Lung (tissue), 12 donors: ENCODE results near the gene PTGDR. TPM values are rescaled to one million over a fixed set of nuclear protein-coding genes. Genes with fewer than 3 reads are reported as not detected.

ENCODE experiments used
- ATAC-seq: fragments of 200-7000 bp; cut with Tn5 transposase; one replicate; pipeline ENCODE4 v1.9.1; 2020; ENCODE audit warnings: moderate number of reproducible peaks; ENCODE audit not compliant: insufficient read depth, low FRiP score
- DNase-seq, 3 donors: peaks; one replicate each; pipeline ENCODE4 v3.0.0-alpha.2; 2013 to 2017
- H3K27ac ChIP-seq, 2 donors: one replicate each; pipeline ENCODE4 v1.5.1; 2013; ENCODE audit warnings: mild to moderate bottlenecking in 2 of 2, moderate library complexity in 2 of 2, control low read depth in 1 of 2, inconsistent platforms in 1 of 2, low read depth in 1 of 2, low read length in 1 of 2
- H3K27me3 ChIP-seq, 3 donors: one replicate each; pipeline ENCODE4 v1.5.1; 2013; ENCODE audit warnings: low read length in 2 of 3; ENCODE audit not compliant: control insufficient read depth in 3 of 3, insufficient read depth in 3 of 3
- H3K36me3 ChIP-seq, 4 donors: one replicate each; pipeline ENCODE4 v1.5.1; 2013; ENCODE audit warnings: low read length in 4 of 4, mild to moderate bottlenecking in 1 of 4, moderate library complexity in 1 of 4; ENCODE audit not compliant: control insufficient read depth in 4 of 4, insufficient read depth in 4 of 4
- H3K4me1 ChIP-seq, 5 donors: one replicate each; pipeline ENCODE4 v1.5.1; 2013; ENCODE audit warnings: low read length in 5 of 5, mild to moderate bottlenecking in 2 of 5, moderate library complexity in 1 of 5; ENCODE audit not compliant: control insufficient read depth in 5 of 5, insufficient read depth in 5 of 5
- H3K4me3 ChIP-seq: one replicate; pipeline ENCODE4 v1.5.1; 2013; ENCODE audit warnings: mild to moderate bottlenecking, control low read depth, moderate library complexity
- H3K9ac ChIP-seq, 2 donors: one replicate each; pipeline ENCODE4 v1.5.1; 2013; ENCODE audit warnings: low read length in 2 of 2, control low read depth in 1 of 2; ENCODE audit not compliant: insufficient read depth in 1 of 2
- H3K9me3 ChIP-seq, 4 donors: one replicate each; pipeline ENCODE4 v1.5.1; 2013; ENCODE audit warnings: low read length in 3 of 4, mild to moderate bottlenecking in 1 of 4, moderate library complexity in 1 of 4; ENCODE audit not compliant: control insufficient read depth in 4 of 4, insufficient read depth in 3 of 4
- WGBS, 2 donors: extraction: QIAGEN DNeasy Blood & Tissue Kit; methylation state at CpG; one replicate each; pipeline ENCODE4 v1.1.7; 2013; 5-methylcytosine and 5-hydroxymethylcytosine counted together
- polyA plus RNA-seq, 2 donors: library from polyadenylated mRNA; stranded (reverse); fragments of 200-250 nt; gene quantifications; one replicate each; pipeline ENCODE4 v1.2.1, GENCODE V29; 2013
- total RNA-seq, 2 donors: library from RNA; depleted of rRNA in 1 of 2; stranded (reverse); fragments of >200 nt in 1 of 2; gene quantifications; one replicate each; pipeline ENCODE4 v1.2.1, GENCODE V29; 2014 to 2021
- TF ChIP-seq, protein P1 (sequence below): IDR thresholded peaks from 2 replicates; pipeline ENCODE4 v1.5.1; 2012; ENCODE audit warnings: mild to moderate bottlenecking; ENCODE audit errors: control extremely low read depth, extremely low read depth
- donor health status: control.
- donor health status: control.
- donor health status: Bipolar disorder and iron deficiency.
- donor health status: healthy.
- donor health status: DM: yes; HTN: yes; CAD: no.

Gene PTGDR
- total and polyA plus RNA-seq, 4 donors, result 0.31 to 1.7 (median 0.70) TPM

DNA sequence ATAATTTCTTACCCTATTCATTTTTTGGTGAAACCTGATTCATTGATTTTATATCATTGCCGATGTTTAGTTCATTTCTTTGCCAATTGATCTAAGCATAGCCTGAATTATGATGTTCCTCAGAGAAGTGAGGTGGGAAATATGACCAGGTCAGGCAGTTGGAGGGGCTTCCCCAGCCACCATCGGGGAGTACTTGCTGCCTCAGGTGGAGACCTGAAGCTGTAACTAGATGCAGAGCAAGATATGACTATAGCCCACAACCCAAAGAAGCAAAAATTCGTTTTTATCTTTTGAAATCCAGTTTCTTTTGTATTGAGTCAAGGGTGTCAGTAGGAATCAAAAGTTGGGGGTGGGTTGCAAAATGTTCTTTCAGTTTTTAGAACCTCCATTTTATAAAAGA lies 7.9 kb downstream of the PTGDR start:
- WGBS, 2 donors, result 57 to 66% methylated on average over 3 of the region's 3 CpGs
- Histone ChIP-seq H3K4me1 (no peaks in the 10 kb centered on the region), H3K27ac (no peak overlapping the region), H3K36me3 (no peaks in the 10 kb centered on the region), H3K9ac (no peak overlapping the region), H3K4me3 (no peak overlapping the region), H3K27me3 (peaks cover 0 to 16% (median 11%) of the 10 kb centered on the region in 3 donors), H3K9me3 (no peaks in the 10 kb centered on the region)
- no peak for DNase-seq
- no peak for ATAC-seq
- TF ChIP-seq, protein P1, sequence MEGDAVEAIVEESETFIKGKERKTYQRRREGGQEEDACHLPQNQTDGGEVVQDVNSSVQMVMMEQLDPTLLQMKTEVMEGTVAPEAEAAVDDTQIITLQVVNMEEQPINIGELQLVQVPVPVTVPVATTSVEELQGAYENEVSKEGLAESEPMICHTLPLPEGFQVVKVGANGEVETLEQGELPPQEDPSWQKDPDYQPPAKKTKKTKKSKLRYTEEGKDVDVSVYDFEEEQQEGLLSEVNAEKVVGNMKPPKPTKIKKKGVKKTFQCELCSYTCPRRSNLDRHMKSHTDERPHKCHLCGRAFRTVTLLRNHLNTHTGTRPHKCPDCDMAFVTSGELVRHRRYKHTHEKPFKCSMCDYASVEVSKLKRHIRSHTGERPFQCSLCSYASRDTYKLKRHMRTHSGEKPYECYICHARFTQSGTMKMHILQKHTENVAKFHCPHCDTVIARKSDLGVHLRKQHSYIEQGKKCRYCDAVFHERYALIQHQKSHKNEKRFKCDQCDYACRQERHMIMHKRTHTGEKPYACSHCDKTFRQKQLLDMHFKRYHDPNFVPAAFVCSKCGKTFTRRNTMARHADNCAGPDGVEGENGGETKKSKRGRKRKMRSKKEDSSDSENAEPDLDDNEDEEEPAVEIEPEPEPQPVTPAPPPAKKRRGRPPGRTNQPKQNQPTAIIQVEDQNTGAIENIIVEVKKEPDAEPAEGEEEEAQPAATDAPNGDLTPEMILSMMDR, result no peak

DNA sequence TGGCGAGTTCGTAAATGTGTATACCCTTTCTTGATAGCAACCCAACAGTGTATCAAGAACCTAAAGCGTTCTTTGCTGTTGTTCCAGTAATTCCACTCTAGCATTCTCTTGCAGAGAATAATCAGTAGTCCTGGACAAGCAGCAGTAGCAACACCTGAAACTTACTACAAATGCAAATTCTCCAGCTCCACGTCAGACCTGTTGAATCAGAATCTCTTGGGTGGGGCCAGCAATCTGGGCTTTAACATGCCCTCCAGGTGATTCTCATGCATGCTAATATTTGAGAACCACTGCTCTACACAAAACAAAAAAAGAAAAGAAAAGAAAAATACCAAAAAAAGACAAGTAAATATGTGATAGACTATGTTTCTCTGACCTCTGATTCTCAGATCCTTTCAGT lies 10.1 kb downstream of the PTGDR start:
- Histone ChIP-seq H3K4me3 (no peak overlapping the region), H3K27me3 (peaks cover 0 to 6% (median 5%) of the 10 kb centered on the region in 3 donors), H3K9ac (no peak overlapping the region), H3K27ac (no peak overlapping the region), H3K4me1 (no peaks in the 10 kb centered on the region), H3K9me3 (no peaks in the 10 kb centered on the region), H3K36me3 (no peaks in the 10 kb centered on the region)
- ATAC-seq (no peak), DNase-seq (no peak)
- WGBS, 2 donors, result 83 to 92% methylated on average over 4 of the region's 4 CpGs
- TF ChIP-seq, protein P1, result no peak

DNA sequence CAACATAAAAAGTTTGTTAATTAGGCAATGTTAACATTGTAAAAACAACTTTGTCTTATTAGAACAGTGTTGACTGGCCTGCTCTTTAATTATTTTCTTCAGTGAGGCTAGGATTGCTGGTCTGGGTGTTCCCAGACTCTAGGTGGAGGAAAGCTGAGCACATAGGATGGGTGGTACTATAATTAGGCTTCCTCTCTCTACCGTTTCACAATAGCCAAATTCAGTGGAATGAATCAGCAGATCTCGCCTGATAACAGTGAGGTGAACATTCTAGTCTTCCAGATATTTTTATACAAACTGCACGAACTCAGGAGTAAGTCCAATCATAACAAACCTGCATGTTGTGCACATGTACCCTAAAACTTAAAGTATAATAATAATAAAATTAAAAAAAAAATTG lies 11.9 kb downstream of the PTGDR start:
- Histone ChIP-seq H3K9ac (no peak overlapping the region), H3K9me3 (no peaks in the 10 kb centered on the region), H3K36me3 (no peaks in the 10 kb centered on the region), H3K27ac (no peak overlapping the region), H3K4me1 (no peaks in the 10 kb centered on the region), H3K4me3 (no peak overlapping the region), H3K27me3 (peaks cover 0 to under 1% (median 0%) of the 10 kb centered on the region in 3 donors)
- ATAC-seq (no peak), DNase-seq (no peak)
- TF ChIP-seq, protein P1, result no peak
- WGBS, 2 donors, result 10 to 20% methylated on average over 3 of the region's 3 CpGs

DNA sequence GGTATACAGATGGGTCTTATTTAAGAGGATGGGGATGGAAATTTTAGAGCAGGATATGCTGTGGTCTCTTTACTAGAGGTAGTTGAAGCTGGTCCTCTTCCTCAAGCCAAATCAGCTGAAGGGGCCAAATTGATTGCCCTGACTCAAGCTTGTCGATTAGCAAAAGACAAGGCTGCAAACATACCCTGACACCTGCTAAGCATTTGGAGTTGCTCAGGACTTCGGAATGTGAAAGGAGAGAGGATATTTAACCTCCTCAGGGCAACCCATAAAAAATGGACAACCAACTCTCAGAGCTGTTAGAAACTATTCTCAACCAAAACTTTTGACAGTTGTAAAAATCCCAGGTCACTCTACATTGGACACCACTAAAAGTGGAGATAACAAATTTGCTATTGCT lies 15.6 kb downstream of the PTGDR start:
- no peaks in the 10 kb centered on the region for H3K27me3 ChIP-seq
- TF ChIP-seq, protein P1, result no peak
- no peak overlapping the region for H3K4me3 ChIP-seq
- H3K4me1 ChIP-seq, result no peaks in the 10 kb centered on the region
- H3K9ac ChIP-seq, result no peak overlapping the region
- no peaks in the 10 kb centered on the region for H3K9me3 ChIP-seq
- H3K27ac ChIP-seq, result no peak overlapping the region
- 80 to 91% methylated on average over 2 of the region's 2 CpGs for WGBS, 2 donors
- no peaks in the 10 kb centered on the region for H3K36me3 ChIP-seq
- ATAC-seq (no peak), DNase-seq (no peak)
